ENCODE data around the gene CARM1.

CARM1 gene

DNA sequence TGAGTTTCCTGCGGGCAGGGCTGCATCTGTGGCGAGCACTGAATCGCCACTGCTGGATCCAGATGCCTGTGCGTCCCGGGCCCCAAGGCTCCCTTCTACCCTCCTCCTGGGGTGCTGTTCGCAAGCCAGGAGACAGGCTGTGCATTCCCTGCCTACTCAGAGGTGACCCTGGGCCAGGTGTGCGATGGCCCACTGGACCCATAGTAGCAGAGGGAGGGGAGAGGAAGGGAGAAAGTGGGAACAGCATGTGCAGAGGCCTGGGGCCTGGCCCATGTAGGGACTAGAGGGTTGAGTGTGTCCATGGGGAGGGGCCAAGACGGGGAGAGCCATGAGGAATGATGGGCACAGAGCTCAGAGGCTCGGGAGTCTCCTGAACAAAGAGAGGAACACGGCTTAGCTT, 27.3 kb downstream of the CARM1 start:
- peaks cover 19% of the 10 kb centered on the region; the same call in 1 of the 2 replicates for H3K79me2 ChIP-seq (ENCODE audit: insufficient read depth, low read length)
- H3K4me2 ChIP-seq (ENCODE audit: low read depth, low read length, poor library complexity, severe bottlenecking) = no peak overlapping the region
- H3K9ac ChIP-seq (ENCODE audit: low read depth, low read length, poor library complexity, severe bottlenecking) = no peak overlapping the region

DNA sequence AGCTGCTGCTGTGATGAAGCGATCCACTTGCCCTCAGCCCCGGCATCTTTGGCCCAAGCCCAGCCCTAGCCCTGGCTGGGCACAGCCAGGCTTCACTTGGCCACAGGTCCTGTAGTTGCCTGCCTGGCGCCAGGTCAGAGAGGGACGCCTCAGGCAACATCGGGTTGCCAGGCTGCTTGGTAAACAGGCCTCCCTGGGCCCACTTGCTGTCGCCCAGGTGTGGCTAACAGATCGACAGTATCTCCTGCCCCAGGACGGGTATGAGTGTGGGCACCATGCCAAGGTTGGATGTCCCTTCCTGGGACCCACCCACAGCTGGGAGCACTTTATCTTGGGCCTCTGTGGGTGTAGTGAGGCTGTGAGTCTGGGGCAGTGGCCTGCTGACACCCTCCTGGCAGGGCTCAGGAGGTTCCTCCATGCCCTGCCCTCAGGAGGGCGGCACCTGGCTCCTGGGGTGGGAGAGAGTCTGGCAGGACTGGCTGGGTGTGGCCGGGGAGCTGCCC, 27.8 kb downstream of the CARM1 start:
- no peak for TF ChIP-seq EZH2phosphoT487 (IDR thresholded peaks at IDR 0.05; ENCODE audit: borderline replicate concordance)
- TF ChIP-seq, protein P1, sequence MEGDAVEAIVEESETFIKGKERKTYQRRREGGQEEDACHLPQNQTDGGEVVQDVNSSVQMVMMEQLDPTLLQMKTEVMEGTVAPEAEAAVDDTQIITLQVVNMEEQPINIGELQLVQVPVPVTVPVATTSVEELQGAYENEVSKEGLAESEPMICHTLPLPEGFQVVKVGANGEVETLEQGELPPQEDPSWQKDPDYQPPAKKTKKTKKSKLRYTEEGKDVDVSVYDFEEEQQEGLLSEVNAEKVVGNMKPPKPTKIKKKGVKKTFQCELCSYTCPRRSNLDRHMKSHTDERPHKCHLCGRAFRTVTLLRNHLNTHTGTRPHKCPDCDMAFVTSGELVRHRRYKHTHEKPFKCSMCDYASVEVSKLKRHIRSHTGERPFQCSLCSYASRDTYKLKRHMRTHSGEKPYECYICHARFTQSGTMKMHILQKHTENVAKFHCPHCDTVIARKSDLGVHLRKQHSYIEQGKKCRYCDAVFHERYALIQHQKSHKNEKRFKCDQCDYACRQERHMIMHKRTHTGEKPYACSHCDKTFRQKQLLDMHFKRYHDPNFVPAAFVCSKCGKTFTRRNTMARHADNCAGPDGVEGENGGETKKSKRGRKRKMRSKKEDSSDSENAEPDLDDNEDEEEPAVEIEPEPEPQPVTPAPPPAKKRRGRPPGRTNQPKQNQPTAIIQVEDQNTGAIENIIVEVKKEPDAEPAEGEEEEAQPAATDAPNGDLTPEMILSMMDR (conservative IDR thresholded peaks at IDR 0.05; ENCODE audit: low read length) = no peak
- Histone ChIP-seq H3K9ac (ENCODE audit: low read depth, low read length, poor library complexity, severe bottlenecking) (no peak overlapping the region), H3K79me2 (ENCODE audit: insufficient read depth, low read length) (peaks cover 15% of the 10 kb centered on the region; the same call in 1 of the 2 replicates), H3K4me2 (ENCODE audit: low read depth, low read length, poor library complexity, severe bottlenecking) (no peak overlapping the region), H3K27me3 (ENCODE audit: insufficient read depth, low read length, poor library complexity, severe bottlenecking) (no peaks in the 10 kb centered on the region), H3K4me1 (ENCODE audit: insufficient read depth, low read length, poor library complexity, severe bottlenecking) (no peaks in the 10 kb centered on the region), H3K9me3 (ENCODE audit: insufficient read depth, low read depth, low read length) (no peaks in the 10 kb centered on the region), H3K9me2 (replicated peaks; ENCODE audit: low read depth, low read length) (no peaks in the 10 kb centered on the region), H3F3A (ENCODE audit: low read depth) (no peaks in the 10 kb centered on the region), H3K36me3 (ENCODE audit: insufficient read depth, low read length) (no peaks in the 10 kb centered on the region), H3K4me3 (ENCODE audit: low read length, poor library complexity, severe bottlenecking) (no peak overlapping the region), H2AFZ (ENCODE audit: low read length) (no peak overlapping the region), H4K20me1 (ENCODE audit: insufficient read depth, low read length, poor library complexity, severe bottlenecking) (peaks cover 7% of the 10 kb centered on the region)

More for the DNA sequence above, 27.3 kb downstream of the CARM1 start:
- no peak overlapping the region for H2AFZ ChIP-seq (ENCODE audit: low read length)
- H4K20me1 ChIP-seq (ENCODE audit: insufficient read depth, low read length, poor library complexity, severe bottlenecking) = peaks cover 9% of the 10 kb centered on the region
- no peak for TF ChIP-seq EZH2phosphoT487 (IDR thresholded peaks at IDR 0.05; ENCODE audit: borderline replicate concordance)
- TF ChIP-seq, protein P1 (conservative IDR thresholded peaks at IDR 0.05; ENCODE audit: low read length) = no peak
- H3K4me1 ChIP-seq (ENCODE audit: insufficient read depth, low read length, poor library complexity, severe bottlenecking) = no peaks in the 10 kb centered on the region
- H3K4me3 ChIP-seq (ENCODE audit: low read length, poor library complexity, severe bottlenecking) = no peak overlapping the region
- no peaks in the 10 kb centered on the region for H3K9me2 ChIP-seq (replicated peaks; ENCODE audit: low read depth, low read length)
- no peaks in the 10 kb centered on the region for H3K27me3 ChIP-seq (ENCODE audit: insufficient read depth, low read length, poor library complexity, severe bottlenecking)
- no peaks in the 10 kb centered on the region for H3K9me3 ChIP-seq (ENCODE audit: insufficient read depth, low read depth, low read length)
- H3K36me3 ChIP-seq (ENCODE audit: insufficient read depth, low read length) = no peaks in the 10 kb centered on the region
- H3F3A ChIP-seq (ENCODE audit: low read depth) = no peaks in the 10 kb centered on the region

DNA sequence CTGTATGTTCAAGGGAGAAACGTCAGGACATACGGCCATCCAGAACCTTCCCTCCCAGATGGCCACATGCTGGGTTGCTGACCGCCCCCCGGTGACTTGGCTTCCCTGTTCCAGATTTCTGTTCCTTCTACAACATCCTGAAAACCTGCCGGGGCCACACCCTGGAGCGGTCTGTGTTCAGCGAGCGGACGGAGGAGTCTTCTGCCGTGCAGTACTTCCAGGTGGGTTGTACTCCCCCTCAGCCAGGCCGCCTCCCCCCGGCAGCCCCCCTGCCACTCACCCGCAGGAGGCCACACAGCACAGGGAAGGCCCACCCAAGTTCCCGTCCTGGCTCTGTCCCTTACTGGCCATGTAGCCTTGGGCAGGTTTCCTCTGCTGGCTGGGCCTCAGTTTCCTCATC, 36.6 kb downstream of the CARM1 start:
- Histone ChIP-seq H3F3A (ENCODE audit: low read depth) (no peaks in the 10 kb centered on the region), H3K9me3 (ENCODE audit: insufficient read depth, low read depth, low read length) (no peaks in the 10 kb centered on the region), H2AFZ (ENCODE audit: low read length) (no peak overlapping the region), H4K20me1 (ENCODE audit: insufficient read depth, low read length, poor library complexity, severe bottlenecking) (peaks cover 4% of the 10 kb centered on the region), H3K79me2 (ENCODE audit: insufficient read depth, low read length) (no peaks in the 10 kb centered on the region), H3K4me1 (ENCODE audit: insufficient read depth, low read length, poor library complexity, severe bottlenecking) (no peaks in the 10 kb centered on the region), H3K36me3 (ENCODE audit: insufficient read depth, low read length) (peaks cover 42% of the 10 kb centered on the region), H3K4me3 (ENCODE audit: low read length, poor library complexity, severe bottlenecking) (no peak overlapping the region), H3K9ac (ENCODE audit: low read depth, low read length, poor library complexity, severe bottlenecking) (no peak overlapping the region), H3K9me2 (replicated peaks; ENCODE audit: low read depth, low read length) (no peaks in the 10 kb centered on the region), H3K27me3 (ENCODE audit: insufficient read depth, low read length, poor library complexity, severe bottlenecking) (no peaks in the 10 kb centered on the region), H3K4me2 (ENCODE audit: low read depth, low read length, poor library complexity, severe bottlenecking) (no peak overlapping the region)
- TF ChIP-seq, protein P1 (conservative IDR thresholded peaks at IDR 0.05; ENCODE audit: low read length) = no peak
- TF ChIP-seq EZH2phosphoT487 (IDR thresholded peaks at IDR 0.05; ENCODE audit: borderline replicate concordance) = no peak
